Measurements from ENCODE around the gene ITPR2.
"Not testable (repeated sequence)": the region's sequence is repeated elsewhere in the genome, so short reads cannot be mapped to it uniquely, and the experiment has no call there.

ITPR2 gene

DNA sequence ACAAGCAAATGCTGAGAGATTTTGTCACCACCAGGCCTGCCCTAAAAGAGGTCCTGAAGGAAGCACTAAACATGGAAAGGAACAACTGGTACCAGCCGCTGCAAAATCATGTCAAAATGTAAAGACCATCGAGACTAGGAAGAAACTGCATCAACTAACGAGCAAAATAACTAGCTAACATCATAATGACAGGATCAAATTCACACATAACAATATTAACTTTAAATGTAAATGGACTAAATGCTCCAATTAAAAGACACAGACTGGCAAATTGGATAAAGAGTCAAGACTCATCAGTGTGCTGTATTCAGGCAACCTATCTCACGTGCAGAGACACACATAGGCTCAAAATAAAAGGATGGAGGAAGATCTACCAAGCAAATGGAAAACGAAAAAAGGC lies 161.5 kb downstream of the ITPR2 start:
- H2BK12ac ChIP-seq (ENCODE audit: low read length in 2 of 2); H3K9ac ChIP-seq (ENCODE audit: low read length); H3K4me3 ChIP-seq (ENCODE audit: insufficient read depth in 1 of 2, low read depth in 1 of 2, low read length in 2 of 2); H3K4ac ChIP-seq (ENCODE audit: low read depth in 1 of 2, low read length in 2 of 2); H3K36me3 ChIP-seq (ENCODE audit: control insufficient read depth in 1 of 2, insufficient read depth in 2 of 2, low read depth in 1 of 2, low read length in 2 of 2); H3K4me2 ChIP-seq (ENCODE audit: low read length, poor library complexity, severe bottlenecking); H2BK15ac ChIP-seq (ENCODE audit: low read depth, poor library complexity, severe bottlenecking); H3K27ac ChIP-seq (ENCODE audit: low read length, poor library complexity, severe bottlenecking); H3K4me1 ChIP-seq (ENCODE audit: control insufficient read depth, insufficient read depth, low read depth, low read length); H4K8ac ChIP-seq (ENCODE audit: low read length); H2BK5ac ChIP-seq (ENCODE audit: low read depth, low read length, poor library complexity, severe bottlenecking); H3K23ac ChIP-seq (ENCODE audit: low read length in 2 of 2); H2AK5ac ChIP-seq (ENCODE audit: low read length, severe bottlenecking); DNase-seq; H2BK120ac ChIP-seq (ENCODE audit: low read depth, low read length); H4K91ac ChIP-seq (ENCODE audit: low read length); H3K27me3 ChIP-seq (ENCODE audit: control insufficient read depth in 1 of 2, insufficient read depth in 1 of 2, low read length in 2 of 2); H2AFZ ChIP-seq (ENCODE audit: low read depth, low read length); H3K14ac ChIP-seq (ENCODE audit: low read length in 2 of 2); H3K79me1 ChIP-seq (replicated peaks; ENCODE audit: low read length, poor library complexity, severe bottlenecking); H3K18ac ChIP-seq (ENCODE audit: low read depth in 1 of 2, low read length in 2 of 2); H3K9me3 ChIP-seq (ENCODE audit: control insufficient read depth, low read length): not testable (repeated sequence)
- no CpG with 5 or more reads among the region's 5 CpGs for WGBS

- Histone ChIP-seq H3K4ac (ENCODE audit: low read depth in 1 of 2, low read length in 2 of 2) (no peak overlapping the region), H3K9me3 (ENCODE audit: control insufficient read depth, low read length) (no peaks in the 10 kb centered on the region), H4K8ac (ENCODE audit: low read length) (no peak overlapping the region), H3K23ac (ENCODE audit: low read length in 2 of 2) (no peak overlapping the region), H2BK15ac (ENCODE audit: low read depth, poor library complexity, severe bottlenecking) (no peak overlapping the region), H2AK5ac (ENCODE audit: low read length, severe bottlenecking) (no peak overlapping the region), H3K4me2 (ENCODE audit: low read length, poor library complexity, severe bottlenecking) (no peak overlapping the region), H3K27me3 (ENCODE audit: control insufficient read depth in 1 of 2, insufficient read depth in 1 of 2, low read length in 2 of 2) (no peaks in the 10 kb centered on the region), H4K91ac (ENCODE audit: low read length) (no peak overlapping the region), H3K4me3 (ENCODE audit: insufficient read depth in 1 of 2, low read depth in 1 of 2, low read length in 2 of 2) (no peak overlapping the region), H2AFZ (ENCODE audit: low read depth, low read length) (no peak overlapping the region), H3K36me3 (ENCODE audit: control insufficient read depth in 1 of 2, insufficient read depth in 2 of 2, low read depth in 1 of 2, low read length in 2 of 2) (no peaks in the 10 kb centered on the region), H3K9ac (ENCODE audit: low read length) (no peak overlapping the region), H3K14ac (ENCODE audit: low read length in 2 of 2) (no peak overlapping the region), H3K27ac (ENCODE audit: low read length, poor library complexity, severe bottlenecking) (no peak overlapping the region), H2BK120ac (ENCODE audit: low read depth, low read length) (no peak overlapping the region), H3K18ac (ENCODE audit: low read depth in 1 of 2, low read length in 2 of 2) (no peak overlapping the region), H2BK5ac (ENCODE audit: low read depth, low read length, poor library complexity, severe bottlenecking) (no peak overlapping the region), H3K79me1 (replicated peaks; ENCODE audit: low read length, poor library complexity, severe bottlenecking) (peaks cover 2% of the 10 kb centered on the region), H2BK12ac (ENCODE audit: low read length in 2 of 2) (no peak overlapping the region), H3K4me1 (ENCODE audit: control insufficient read depth, insufficient read depth, low read depth, low read length) (no peaks in the 10 kb centered on the region)
- DNase-seq: peak; percentile 17
- WGBS: 95% methylated on average over 3 of the region's 3 CpGs
Measured at GRCh38 chr12:26668847-26669246, 164.1 kb downstream of the ITPR2 start.

DNA sequence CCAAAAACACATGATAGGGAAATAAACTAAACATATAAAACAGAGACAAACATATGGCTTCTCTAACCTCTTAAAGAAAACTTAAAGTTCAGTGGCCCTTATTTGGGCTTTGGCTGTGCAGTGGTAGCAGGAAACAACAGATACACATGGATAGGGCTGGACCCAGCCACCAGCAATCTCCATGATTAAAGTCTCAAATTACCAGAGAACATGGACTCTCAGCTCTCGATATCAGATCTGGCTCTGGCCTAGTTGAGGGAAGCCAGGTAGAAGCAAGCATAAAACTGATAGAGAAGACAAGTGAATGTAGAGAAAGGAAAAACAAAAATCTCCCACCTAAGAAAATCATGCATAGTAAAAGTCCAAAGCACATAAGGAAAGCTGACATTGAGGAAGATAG lies 164.8 kb downstream of the ITPR2 start:
- H3K27ac ChIP-seq (ENCODE audit: low read length, poor library complexity, severe bottlenecking): no peak overlapping the region
- H2BK120ac ChIP-seq (ENCODE audit: low read depth, low read length): no peak overlapping the region
- H3K9me3 ChIP-seq (ENCODE audit: control insufficient read depth, low read length): no peaks in the 10 kb centered on the region
- H3K14ac ChIP-seq (ENCODE audit: low read length in 2 of 2): no peak overlapping the region
- no peaks in the 10 kb centered on the region for H3K4me1 ChIP-seq (ENCODE audit: control insufficient read depth, insufficient read depth, low read depth, low read length)
- H2BK5ac ChIP-seq (ENCODE audit: low read depth, low read length, poor library complexity, severe bottlenecking): no peak overlapping the region
- no CpG with 5 or more reads among the region's 1 CpG for WGBS
- no peak overlapping the region for H3K4me2 ChIP-seq (ENCODE audit: low read length, poor library complexity, severe bottlenecking)
- H3K4ac ChIP-seq (ENCODE audit: low read depth in 1 of 2, low read length in 2 of 2): no peak overlapping the region
- no peak overlapping the region for H2BK15ac ChIP-seq (ENCODE audit: low read depth, poor library complexity, severe bottlenecking)
- H3K18ac ChIP-seq (ENCODE audit: low read depth in 1 of 2, low read length in 2 of 2): no peak overlapping the region
- no peak overlapping the region for H2BK12ac ChIP-seq (ENCODE audit: low read length in 2 of 2)
- H3K23ac ChIP-seq (ENCODE audit: low read length in 2 of 2): no peak overlapping the region
- no peak overlapping the region for H4K8ac ChIP-seq (ENCODE audit: low read length)
- no peak overlapping the region for H2AFZ ChIP-seq (ENCODE audit: low read depth, low read length)
- no peak overlapping the region for H3K4me3 ChIP-seq (ENCODE audit: insufficient read depth in 1 of 2, low read depth in 1 of 2, low read length in 2 of 2)
- H3K36me3 ChIP-seq (ENCODE audit: control insufficient read depth in 1 of 2, insufficient read depth in 2 of 2, low read depth in 1 of 2, low read length in 2 of 2): peaks cover under 1 to 2% of the 10 kb centered on the region in 2 experiments
- H2AK5ac ChIP-seq (ENCODE audit: low read length, severe bottlenecking): no peak overlapping the region
- H4K91ac ChIP-seq (ENCODE audit: low read length): no peak overlapping the region
- H3K79me1 ChIP-seq (replicated peaks; ENCODE audit: low read length, poor library complexity, severe bottlenecking): peaks cover 2% of the 10 kb centered on the region
- DNase-seq: no peak
- H3K9ac ChIP-seq (ENCODE audit: low read length): no peak overlapping the region
- no peaks in the 10 kb centered on the region for H3K27me3 ChIP-seq (ENCODE audit: control insufficient read depth in 1 of 2, insufficient read depth in 1 of 2, low read length in 2 of 2)

DNA sequence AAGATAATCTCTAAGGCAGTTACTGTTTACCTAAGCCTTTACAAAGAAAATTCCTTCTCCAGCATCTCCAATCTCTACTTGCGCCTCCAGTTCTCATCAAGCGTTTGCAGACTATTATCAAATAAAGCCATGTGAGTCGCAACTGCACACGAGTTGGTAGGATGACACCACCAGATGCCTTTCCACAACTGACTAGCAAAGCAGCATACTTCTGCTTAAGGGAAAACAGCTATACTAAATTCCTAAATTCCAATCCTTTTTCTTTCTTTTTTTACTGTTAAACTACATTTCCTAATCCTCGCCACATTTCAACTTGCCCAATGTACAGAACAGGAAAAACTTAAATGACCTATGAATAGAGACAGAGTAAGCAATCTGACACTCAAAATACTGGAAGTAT lies 166.7 kb downstream of the ITPR2 start:
- Histone ChIP-seq H3K9ac (ENCODE audit: low read length) (no peak overlapping the region), H3K4me1 (ENCODE audit: control insufficient read depth, insufficient read depth, low read depth, low read length) (no peaks in the 10 kb centered on the region), H4K8ac (ENCODE audit: low read length) (no peak overlapping the region), H3K23ac (ENCODE audit: low read length in 2 of 2) (no peak overlapping the region), H3K27ac (ENCODE audit: low read length, poor library complexity, severe bottlenecking) (no peak overlapping the region), H3K36me3 (ENCODE audit: control insufficient read depth in 1 of 2, insufficient read depth in 2 of 2, low read depth in 1 of 2, low read length in 2 of 2) (peaks cover 2 to 5% of the 10 kb centered on the region in 2 experiments), H4K91ac (ENCODE audit: low read length) (no peak overlapping the region), H2BK12ac (ENCODE audit: low read length in 2 of 2) (no peak overlapping the region), H3K4ac (ENCODE audit: low read depth in 1 of 2, low read length in 2 of 2) (no peak overlapping the region), H2BK120ac (ENCODE audit: low read depth, low read length) (no peak overlapping the region), H2AFZ (ENCODE audit: low read depth, low read length) (no peak overlapping the region), H2BK5ac (ENCODE audit: low read depth, low read length, poor library complexity, severe bottlenecking) (no peak overlapping the region), H3K14ac (ENCODE audit: low read length in 2 of 2) (no peak overlapping the region), H3K4me3 (ENCODE audit: insufficient read depth in 1 of 2, low read depth in 1 of 2, low read length in 2 of 2) (no peak overlapping the region), H3K9me3 (ENCODE audit: control insufficient read depth, low read length) (no peaks in the 10 kb centered on the region), H2AK5ac (ENCODE audit: low read length, severe bottlenecking) (no peak overlapping the region), H3K4me2 (ENCODE audit: low read length, poor library complexity, severe bottlenecking) (no peak overlapping the region), H3K79me1 (replicated peaks; ENCODE audit: low read length, poor library complexity, severe bottlenecking) (peaks cover 2% of the 10 kb centered on the region), H3K27me3 (ENCODE audit: control insufficient read depth in 1 of 2, insufficient read depth in 1 of 2, low read length in 2 of 2) (no peaks in the 10 kb centered on the region), H3K18ac (ENCODE audit: low read depth in 1 of 2, low read length in 2 of 2) (no peak overlapping the region), H2BK15ac (ENCODE audit: low read depth, poor library complexity, severe bottlenecking) (no peak overlapping the region)
- 89% methylated on average over 5 of the region's 5 CpGs for WGBS
- DNase-seq: peak; percentile 9

Measured in mesenchymal stem cell (in vitro differentiated cells and primary cell).